K562 (cell line): ENCODE measurements around the gene KNG1. TPM values are rescaled to one million over a fixed set of nuclear protein-coding genes. Genes with fewer than 3 reads are reported as not detected.

Source experiments
- ATAC-seq: fragments of 200-7000 bp; cut with Tn5 transposase; 3 replicates; pipeline ENCODE4 v1.9.1; 2020; ENCODE audit warnings: moderate library complexity
- BruUV-seq: library from RNA; stranded (reverse); fragments of 400-500 nt; replicated peaks from 2 replicates; lab custom pipeline; 2021; lab: Mats Ljungman, UMichigan
- CTCF ChIA-PET: fragments of 300-600 bp; formaldehyde crosslinking; extraction: SDS; loops from one replicate; lab custom pipeline; 2021; ENCODE audit warnings: low intra/inter-chr PET ratio; lab: Yijun Ruan, JAX
- POLR2A ChIA-PET: fragments of 300-600, 350-650 bp; sonication (Branson Sonifier 250); formaldehyde crosslinking; extraction: SDS; loops from one replicate; lab custom pipeline; 2021; ENCODE audit warnings: antibody characterized with exemption, inconsistent platforms; lab: Yijun Ruan, JAX
- DNase-seq, 4 experiments: peaks; one replicate each; pipeline versions ENCODE4 v3.0.0 to v3.0.0-alpha.2; 2011 to 2018; ENCODE audit warnings: low spot score in 3 of 4, mixed read lengths in 3 of 4; ENCODE audit errors: extremely low read depth in 1 of 4
- FAIRE-seq: peaks from 2 replicates; lab custom pipeline; 2011; peaks lifted over from hg19 to GRCh38; lab: Jason Lieb, UNC
- H2AFZ ChIP-seq: 2 replicates; pipeline ENCODE4 v1.6.0; 2011; ENCODE audit warnings: low read depth, low read length, control low read depth, inconsistent platforms
- H3K27ac ChIP-seq: fragments of 200-600 bp; 3 replicates; pipeline ENCODE4 v1.8.0; 2011; ENCODE audit warnings: low read depth, mild to moderate bottlenecking, control low read depth, inconsistent platforms, low read length, moderate library complexity, mixed read lengths; ENCODE audit errors: extremely low read depth
- H3K27me3 ChIP-seq, 2 experiments: fragments of 300-600 bp in 1 of 2; 2 replicates in 1 of 2; 3 replicates in 1 of 2; pipeline versions ENCODE4 v1.6.0 to v1.8.0; 2011; ENCODE audit warnings: inconsistent platforms in 2 of 2, low read length in 2 of 2, mild to moderate bottlenecking in 1 of 2, mixed read lengths in 1 of 2, moderate library complexity in 1 of 2; ENCODE audit not compliant: control insufficient read depth in 2 of 2, insufficient read depth in 2 of 2
- H3K36me3 ChIP-seq: fragments of 300-600 bp; 3 replicates; pipeline ENCODE4 v1.8.0; 2011; ENCODE audit warnings: mild to moderate bottlenecking, low read length, inconsistent platforms; ENCODE audit not compliant: control insufficient read depth, insufficient read depth
- H3K4me1 ChIP-seq, 2 experiments: fragments of 200-600 bp in 1 of 2; replicated peaks in 1 of 2; 2 replicates in 1 of 2; 3 replicates in 1 of 2; pipeline versions ENCODE4 v1.5.1 to v1.8.0; 2011; ENCODE audit warnings: inconsistent platforms in 2 of 2, low read length in 2 of 2, mild to moderate bottlenecking in 1 of 2, mixed read lengths in 1 of 2, moderate library complexity in 1 of 2; ENCODE audit not compliant: control insufficient read depth in 2 of 2, insufficient read depth in 2 of 2
- H3K4me2 ChIP-seq: 2 replicates; pipeline ENCODE4 v1.6.1; 2011; ENCODE audit warnings: low read length, control low read depth, inconsistent platforms, mixed read lengths; ENCODE audit not compliant: insufficient read depth
- H3K4me3 ChIP-seq: fragments of 200-600 bp; sonication (generic), shearing (Covaris generic); 2 replicates; pipeline ENCODE4 v1.5.1; 2016; ENCODE audit warnings: control low read depth, inconsistent platforms
- H3K79me2 ChIP-seq: fragments of 200-600 bp; 3 replicates; pipeline ENCODE4 v1.8.0; 2011; ENCODE audit warnings: low read length, inconsistent platforms; ENCODE audit not compliant: control insufficient read depth, insufficient read depth
- H3K9ac ChIP-seq, 2 experiments: 2 replicates each; pipeline versions ENCODE4 v1.6.0 to v1.6.1; 2011; ENCODE audit warnings: low read depth in 2 of 2, low read length in 2 of 2, control low read depth in 1 of 2, inconsistent platforms in 1 of 2, mild to moderate bottlenecking in 1 of 2, mixed read lengths in 1 of 2; ENCODE audit not compliant: insufficient read depth in 1 of 2
- H3K9me1 ChIP-seq: one replicate; pipeline ENCODE4 v1.6.0; 2011; ENCODE audit warnings: inconsistent platforms, mild to moderate bottlenecking, low read length, moderate library complexity; ENCODE audit not compliant: control insufficient read depth, insufficient read depth
- H3K9me3 ChIP-seq: replicated peaks from 2 replicates; pipeline ENCODE4 v1.5.1; 2011; ENCODE audit warnings: low read depth, low read length, inconsistent platforms; ENCODE audit not compliant: control insufficient read depth, insufficient read depth
- H4K20me1 ChIP-seq: replicated peaks from 2 replicates; pipeline ENCODE4 v1.6.1; 2011; ENCODE audit warnings: low read length, inconsistent platforms, mixed read lengths; ENCODE audit not compliant: control insufficient read depth, insufficient read depth
- BHLHE40 ChIP-seq: IDR thresholded peaks from 2 replicates; pipeline ENCODE4 v1.6.1; 2011; ENCODE audit warnings: low read length, improper control_type of control experiment
- BRD9 ChIP-seq: fragments of 450-650 bp; IDR thresholded peaks from 2 replicates; pipeline ENCODE4 v1.6.1; 2018; ENCODE audit warnings: low read depth; ENCODE audit not compliant: partially characterized antibody
- ETV1 ChIP-seq: fragments of 450-650 bp; conservative IDR thresholded peaks from 2 replicates; pipeline ENCODE4 v1.6.1; 2016; ENCODE audit warnings: missing genetic modification characterization, control low read depth, low read depth, missing compliant biosample characterization
- ETV6 ChIP-seq, 3 experiments: fragments of 150-350 bp in 1 of 3; sonication (generic) in 1 of 3; formaldehyde crosslinking in 1 of 3; IDR thresholded peaks; 2 replicates each; pipeline versions ENCODE4 v1.6.1 to v1.8.0; 2014 to 2022; ENCODE audit warnings: borderline replicate concordance in 2 of 3, low read depth in 2 of 3, antibody characterized with exemption in 1 of 3, low read length in 1 of 3, mild to moderate bottlenecking in 1 of 3, missing genetic modification reagents in 1 of 3
- KAT7 ChIP-seq: sonication (generic); formaldehyde crosslinking; IDR thresholded peaks from 2 replicates; pipeline ENCODE4 v1.8.0; 2022; ENCODE audit warnings: missing genetic modification reagents, mild to moderate bottlenecking, borderline replicate concordance
- LARP7 ChIP-seq: fragments of 450-650 bp; IDR thresholded peaks from 2 replicates; pipeline ENCODE4 v1.6.1; 2016
- MAFK ChIP-seq: IDR thresholded peaks from 2 replicates; pipeline ENCODE4 v1.6.1; 2011; ENCODE audit warnings: low read length, improper control_type of control experiment
- MEF2D ChIP-seq: conservative IDR thresholded peaks from 2 replicates; pipeline ENCODE4 v1.6.1; 2016; ENCODE audit warnings: low read depth, missing genetic modification characterization, missing compliant biosample characterization
- NRF1 ChIP-seq, 2 experiments: fragments of 450-650 bp; IDR thresholded peaks in 1 of 2; conservative IDR thresholded peaks in 1 of 2; 2 replicates each; pipeline ENCODE4 v1.6.1; 2014; ENCODE audit warnings: mild to moderate bottlenecking in 2 of 2
- PCBP1 ChIP-seq: fragments of 200-400 bp; formaldehyde crosslinking; IDR thresholded peaks from 2 replicates; pipeline ENCODE4 v1.6.1; 2018; ENCODE audit warnings: mild to moderate bottlenecking, low read depth, low read length; ENCODE audit not compliant: poor library complexity, severe bottlenecking
- PTRF ChIP-seq: fragments of 450-650 bp; IDR thresholded peaks from 2 replicates; pipeline ENCODE4 v1.6.1; 2016; ENCODE audit warnings: mild to moderate bottlenecking, missing genetic modification characterization, missing compliant biosample characterization
- SMAD1 ChIP-seq: fragments of 150-350 bp; IDR thresholded peaks from 2 replicates; pipeline ENCODE4 v1.6.1; 2014; ENCODE audit warnings: low read length, low read depth; ENCODE audit not compliant: partially characterized antibody
- SMAD2 ChIP-seq: fragments of 150-350 bp; IDR thresholded peaks from 2 replicates; pipeline ENCODE4 v1.6.1; 2014; ENCODE audit warnings: low read depth, mild to moderate bottlenecking, low read length
- TCF15 ChIP-seq: fragments of 250-450 bp; sonication (Bioruptor Pico); IDR thresholded peaks from 2 replicates; pipeline ENCODE4 v1.8.0; 2022; ENCODE audit warnings: moderate library complexity, mild to moderate bottlenecking, inconsistent platforms
- XRCC3 ChIP-seq: fragments of 450-650 bp; IDR thresholded peaks from 2 replicates; pipeline ENCODE4 v1.6.1; 2017; ENCODE audit warnings: mild to moderate bottlenecking, moderate library complexity
- ZFP36 ChIP-seq: fragments of 150-350 bp; IDR thresholded peaks from 2 replicates; pipeline ENCODE4 v1.6.1; 2018; ENCODE audit warnings: low read length, low read depth; ENCODE audit not compliant: partially characterized antibody
- ZNF274 ChIP-seq: IDR thresholded peaks from 2 replicates; pipeline ENCODE4 v1.6.1; 2011; ENCODE audit warnings: low read depth, mild to moderate bottlenecking, low read length, moderate library complexity, borderline replicate concordance
- WGBS: fragments of 100-300 bp; shearing (Covaris generic); methylation state at CpG from one replicate; pipeline ENCODE4 v1.1.6; 2016; ENCODE audit warnings: low coverage, mixed read lengths; ENCODE audit not compliant: insufficient coverage; ENCODE audit errors: missing lambda C conversion rate; 5-methylcytosine and 5-hydroxymethylcytosine counted together
- in situ Hi-C: fragments of 300-500 bp; cut with MboI; formaldehyde crosslinking; loops from 4 replicates; pipeline ENCODE4 v1.15.0; 2018; ENCODE audit warnings: inconsistent platforms, mixed read lengths
- intact Hi-C: fragments of 100-400 bp; cut with micrococcal nuclease; formaldehyde crosslinking; loops from 2 replicates; pipeline ENCODE4 v1.14.2; 2022
- polyA plus RNA-seq, 8 experiments: library from polyadenylated mRNA; depleted of rRNA in 4 of 8; stranded (reverse) in 5 of 8; unstranded in 3 of 8; fragments of >200 nt; fragmentation: Nextera tagmentation in 2 of 8; fragmentation: Illumina TruSeq in 1 of 8; extraction: Ambion mirVana in 2 of 8; extraction: Trizol in 1 of 8; gene quantifications; 2 replicates each; pipeline versions ENCODE4 v1.2.1 to v1.2.3, GENCODE V29; 2011 to 2014; ENCODE audit warnings: inconsistent platforms in 1 of 8, missing spikeins in 1 of 8
- total RNA-seq, 7 experiments: library from RNA; depleted of rRNA in 6 of 7; stranded (reverse); fragments of >200 nt in 6 of 7; fragmentation: Illumina TruSeq in 2 of 7; extraction: Trizol in 2 of 7; gene quantifications; 2 replicates each; pipeline versions ENCODE4 v1.2.1 to v1.2.3, GENCODE V29; 2011 to 2021; ENCODE audit warnings: low replicate concordance in 1 of 7
- TF ChIP-seq, protein P1 (sequence below): fragments of 450-650 bp; IDR thresholded peaks from 2 replicates; pipeline ENCODE4 v1.6.1; 2017; ENCODE audit warnings: antibody characterized with exemption, mild to moderate bottlenecking

Gene KNG1
- total and polyA plus RNA-seq, 9 of the 15 experiments (the other 6 are each of a cell fraction or from before 2014, with no cell fraction given) = 0.09 TPM; not detected in 8

DNA sequence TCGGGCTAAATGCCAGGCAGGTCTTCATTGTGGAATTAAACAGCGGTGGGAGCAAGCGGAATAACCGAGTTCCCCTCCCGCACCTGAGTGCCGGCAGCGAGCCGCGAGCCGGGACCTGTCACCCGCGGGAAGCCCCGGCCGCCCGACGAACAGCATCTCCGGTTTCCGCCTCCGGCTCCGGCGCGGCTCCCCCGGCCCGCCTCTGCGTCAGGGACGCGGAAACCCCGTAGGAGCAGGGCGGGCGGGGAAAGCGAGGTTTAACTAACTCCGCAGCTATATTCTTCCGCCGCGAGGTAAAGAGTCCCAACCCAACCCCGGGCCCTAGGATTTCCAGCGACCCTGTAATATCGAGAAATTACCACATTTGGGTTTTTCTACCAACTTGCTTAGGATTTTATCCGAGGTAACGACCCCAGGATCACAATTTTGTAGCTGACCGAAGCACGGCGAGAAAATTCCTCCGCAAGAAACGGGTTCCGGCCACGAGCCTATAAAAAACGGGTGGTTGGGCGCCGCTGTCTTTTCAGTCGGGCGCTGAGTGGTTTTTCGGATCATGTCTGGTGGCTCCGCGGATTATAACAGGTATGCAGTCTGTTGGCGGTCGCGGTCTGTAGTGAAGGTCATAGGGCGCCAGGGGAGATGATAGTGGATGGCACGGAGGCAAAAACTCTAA, 66.0 kb downstream of the KNG1 start, which contains the start of gene EIF4A2:
EIF4A2 (plus strand) TSS at position 520 of the 673 bp plus-strand sequence; CDS start at position 554, 34 bp downstream.
- ATAC-seq (peak; percentile 81), DNase-seq (peak; percentile 88 to 94 (median 92)), FAIRE-seq (peak; percentile 83)
- no peaks in the 10 kb centered on the region for H3K9me3 ChIP-seq
- intact Hi-C loops (no loop called here), in situ Hi-C loops (no loop called here)
- H4K20me1 ChIP-seq = peaks cover 47% of the 10 kb centered on the region
- H3K79me2 ChIP-seq = peaks cover 59% of the 10 kb centered on the region
- WGBS = under 1% methylated on average over 55 of the region's 60 CpGs
- CTCF ChIA-PET = no interaction called here
- H3K9me1 ChIP-seq = no peaks in the 10 kb centered on the region
- H3K4me2 ChIP-seq = peak within 1 kb of the TSS; percentile 99
- no TSS peak for BruUV-seq
- H3K9ac ChIP-seq = peak within 1 kb of the TSS; percentile 100
- H3K4me1 ChIP-seq = peaks cover 4 to 16% of the 10 kb centered on the region in 2 experiments; a peak in 4 of 5 replicates
- H3K36me3 ChIP-seq = peaks cover 47% of the 10 kb centered on the region
- peak within 1 kb of the TSS; percentile 99 for H3K27ac ChIP-seq
- POLR2A ChIA-PET = interaction anchor here (0.6 to 3.3 kb wide), 71 partner anchors 8 to 382 kb away, joined by 3 to 68 read pairs (median 5); partner anchors contain the start of genes DNAJB11, HRG, KNG1 and RFC4
- H3K4me3 ChIP-seq = peak within 1 kb of the TSS; percentile 81
- peak within 1 kb of the TSS; percentile 99 for H2AFZ ChIP-seq
- H3K27me3 ChIP-seq = no peaks in the 10 kb centered on the region
- no peak for TF ChIP-seq PTRF (tag)
- TF ChIP-seq KAT7 (CRISPR knock-in tag) = no peak
- TF ChIP-seq ZFP36 = no peak
- no peak; a peak in 1 of 4 replicates for TF ChIP-seq ETV6 (IDR thresholded peaks at IDR 0.05; ENCODE audit: borderline replicate concordance in 1 of 2, low read depth in 2 of 2, low read length in 1 of 2)
- no peak for TF ChIP-seq ETV6 (CRISPR knock-in tag; IDR thresholded peaks at IDR 0.05; ENCODE audit: borderline replicate concordance)
- TF ChIP-seq MAFK = no peak
- no peak for TF ChIP-seq ZNF274
- peak; percentile 85 for TF ChIP-seq ETV1 (tag)
- TF ChIP-seq SMAD1 = peak; percentile 97
- 0 out of 2 replicates have a peak, but pooled peaks have one; percentile 40 for TF ChIP-seq LARP7
- TF ChIP-seq, protein P1, sequence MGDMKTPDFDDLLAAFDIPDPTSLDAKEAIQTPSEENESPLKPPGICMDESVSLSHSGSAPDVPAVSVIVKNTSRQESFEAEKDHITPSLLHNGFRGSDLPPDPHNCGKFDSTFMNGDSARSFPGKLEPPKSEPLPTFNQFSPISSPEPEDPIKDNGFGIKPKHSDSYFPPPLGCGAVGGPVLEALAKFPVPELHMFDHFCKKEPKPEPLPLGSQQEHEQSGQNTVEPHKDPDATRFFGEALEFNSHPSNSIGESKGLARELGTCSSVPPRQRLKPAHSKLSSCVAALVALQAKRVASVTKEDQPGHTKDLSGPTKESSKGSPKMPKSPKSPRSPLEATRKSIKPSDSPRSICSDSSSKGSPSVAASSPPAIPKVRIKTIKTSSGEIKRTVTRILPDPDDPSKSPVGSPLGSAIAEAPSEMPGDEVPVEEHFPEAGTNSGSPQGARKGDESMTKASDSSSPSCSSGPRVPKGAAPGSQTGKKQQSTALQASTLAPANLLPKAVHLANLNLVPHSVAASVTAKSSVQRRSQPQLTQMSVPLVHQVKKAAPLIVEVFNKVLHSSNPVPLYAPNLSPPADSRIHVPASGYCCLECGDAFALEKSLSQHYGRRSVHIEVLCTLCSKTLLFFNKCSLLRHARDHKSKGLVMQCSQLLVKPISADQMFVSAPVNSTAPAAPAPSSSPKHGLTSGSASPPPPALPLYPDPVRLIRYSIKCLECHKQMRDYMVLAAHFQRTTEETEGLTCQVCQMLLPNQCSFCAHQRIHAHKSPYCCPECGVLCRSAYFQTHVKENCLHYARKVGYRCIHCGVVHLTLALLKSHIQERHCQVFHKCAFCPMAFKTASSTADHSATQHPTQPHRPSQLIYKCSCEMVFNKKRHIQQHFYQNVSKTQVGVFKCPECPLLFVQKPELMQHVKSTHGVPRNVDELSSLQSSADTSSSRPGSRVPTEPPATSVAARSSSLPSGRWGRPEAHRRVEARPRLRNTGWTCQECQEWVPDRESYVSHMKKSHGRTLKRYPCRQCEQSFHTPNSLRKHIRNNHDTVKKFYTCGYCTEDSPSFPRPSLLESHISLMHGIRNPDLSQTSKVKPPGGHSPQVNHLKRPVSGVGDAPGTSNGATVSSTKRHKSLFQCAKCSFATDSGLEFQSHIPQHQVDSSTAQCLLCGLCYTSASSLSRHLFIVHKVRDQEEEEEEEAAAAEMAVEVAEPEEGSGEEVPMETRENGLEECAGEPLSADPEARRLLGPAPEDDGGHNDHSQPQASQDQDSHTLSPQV = peak; percentile 60; the same call in 1 of the 2 replicates
- TF ChIP-seq PCBP1 = peak; percentile 90
- peak; percentile 68 to 73 for TF ChIP-seq NRF1 (conservative IDR thresholded peaks at IDR 0.05 in 1 of 2, IDR thresholded peaks at IDR 0.05 in 1 of 2)
- TF ChIP-seq SMAD2 = no peak
- TF ChIP-seq BRD9 = peak; percentile 62
- TF ChIP-seq XRCC3 = no peak; the same call in 1 of the 2 replicates
- TF ChIP-seq MEF2D = peak; percentile 82
- no peak for TF ChIP-seq TCF15 (CRISPR knock-in tag)
- TF ChIP-seq BHLHE40 = no peak
